Endometrial microvascular endothelial cells (primary cell): ENCODE results near the gene PHLDA3. TPM values are rescaled to one million over a fixed set of nuclear protein-coding genes. Genes with fewer than 3 reads are reported as not detected.

Experiments used
- in situ Hi-C: cut with HindIII; loops from 2 replicates; pipeline ENCODE4 v1.10.0; 2017; ENCODE audit warnings: low sequenced_read_pairs, low pct_unique_long_range_greater_than_20kb; ENCODE audit errors: inconsistent ontology term
- total RNA-seq: library from RNA; depleted of rRNA; stranded (reverse); fragments of >200 nt; gene quantifications from one replicate; pipeline ENCODE4 v1.2.3, GENCODE V29; 2015; ENCODE audit errors: inconsistent ontology term

Gene PHLDA3
- total RNA-seq, 1 donor from 2014 or later, result 56.8 TPM

GRCh38 chr1:201448990-201449389 is 20.0 kb downstream of the PHLDA3 start:
- in situ Hi-C loops, result no loop called here

DNA sequence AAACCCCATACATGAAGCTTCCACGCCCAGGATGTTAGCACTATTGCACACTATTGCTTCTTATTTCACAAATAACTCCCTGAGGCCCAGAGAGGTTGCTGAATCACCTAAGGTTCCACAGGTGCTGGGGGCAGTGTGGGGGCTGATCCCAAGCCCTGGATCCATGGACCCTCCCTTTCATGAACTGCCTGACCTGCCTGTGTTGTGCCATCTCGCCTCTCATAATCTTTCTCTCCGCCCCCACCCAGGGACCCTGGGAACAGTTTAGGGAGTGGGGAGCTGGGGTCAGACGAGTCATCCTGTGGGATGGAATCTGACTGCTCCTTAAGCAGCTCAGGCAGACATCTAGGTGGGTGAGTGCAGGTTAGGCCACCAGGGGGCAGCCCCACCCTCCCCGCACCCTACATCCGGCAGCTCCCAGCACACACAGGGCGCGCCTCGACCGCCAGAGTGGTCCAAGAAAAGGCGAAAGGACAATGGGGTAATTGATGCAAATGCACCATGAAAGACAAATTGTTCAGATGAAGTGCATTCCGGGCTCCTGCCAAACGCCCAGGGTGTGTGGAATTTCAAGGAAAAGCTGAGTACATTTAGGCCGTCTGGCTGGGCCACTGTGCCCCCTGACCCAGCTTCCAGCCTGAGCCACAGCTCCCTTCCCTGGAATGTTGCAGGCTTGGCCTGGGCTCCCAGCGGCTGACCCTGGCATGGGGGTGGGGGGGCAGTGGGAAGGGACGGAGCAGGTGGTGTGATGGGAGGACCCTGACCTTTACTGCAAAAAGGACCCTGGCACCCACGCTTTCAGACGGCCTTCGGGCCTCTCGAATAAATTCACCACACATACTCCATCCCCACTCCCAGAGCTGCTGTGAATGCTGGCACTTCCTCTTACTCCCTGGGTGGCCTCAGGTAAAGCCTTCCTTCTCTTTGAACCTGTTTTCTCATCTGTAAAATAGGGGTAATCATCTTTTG is 20.8 kb downstream of the PHLDA3 start:
- in situ Hi-C loops, result no loop called here

- in situ Hi-C loops, result no loop called here
Observed at GRCh38 chr1:201445310-201445709, 23.7 kb downstream of the PHLDA3 start.

GRCh38 chr1:201444792-201445191 is 24.2 kb downstream of the PHLDA3 start:
- in situ Hi-C loops, result no loop called here

DNA sequence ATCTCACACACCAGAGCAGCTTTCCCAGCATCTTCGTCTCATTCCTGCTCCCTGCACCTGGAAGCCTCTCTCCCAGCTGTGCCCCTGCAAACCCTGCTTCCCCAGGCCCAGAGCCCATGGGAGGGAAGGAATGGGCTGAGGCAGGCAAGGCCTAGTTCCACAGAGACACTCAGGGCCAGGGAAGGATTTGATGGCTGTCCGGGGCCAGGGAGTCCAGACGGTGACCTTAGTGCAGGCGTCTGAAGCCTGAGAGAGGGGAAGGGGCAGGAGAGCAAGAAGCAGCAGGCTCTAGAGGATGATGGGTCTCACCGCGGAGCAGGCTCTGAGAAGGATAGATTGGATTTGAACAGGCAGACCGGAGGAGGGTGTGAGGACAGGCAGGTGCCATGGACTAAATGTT is 25.2 kb downstream of the PHLDA3 start:
- in situ Hi-C loops, result no loop called here

DNA sequence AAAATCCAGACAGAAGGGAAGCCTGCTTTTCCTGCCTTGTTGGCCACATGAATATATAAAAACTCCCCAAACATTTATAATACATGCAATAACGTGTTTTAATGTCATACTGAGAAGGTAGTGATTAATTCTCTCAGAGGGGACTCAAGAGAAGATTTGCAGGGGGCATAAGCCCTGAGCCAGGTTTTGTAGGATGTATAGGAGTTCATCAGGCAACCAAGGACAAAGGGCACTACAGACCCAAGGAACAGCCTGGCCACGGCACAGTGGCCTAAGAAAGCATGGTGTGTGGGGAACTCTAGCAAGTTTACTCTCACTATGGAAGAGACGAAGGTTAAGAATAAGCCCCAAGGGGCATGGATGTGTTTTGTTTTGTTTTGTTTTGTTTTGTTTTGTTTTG is 32.0 kb downstream of the PHLDA3 start:
- in situ Hi-C loops, result no loop called here

GRCh38 chr1:201436393-201436792 is 32.6 kb downstream of the PHLDA3 start:
- in situ Hi-C loops, result no loop called here

DNA sequence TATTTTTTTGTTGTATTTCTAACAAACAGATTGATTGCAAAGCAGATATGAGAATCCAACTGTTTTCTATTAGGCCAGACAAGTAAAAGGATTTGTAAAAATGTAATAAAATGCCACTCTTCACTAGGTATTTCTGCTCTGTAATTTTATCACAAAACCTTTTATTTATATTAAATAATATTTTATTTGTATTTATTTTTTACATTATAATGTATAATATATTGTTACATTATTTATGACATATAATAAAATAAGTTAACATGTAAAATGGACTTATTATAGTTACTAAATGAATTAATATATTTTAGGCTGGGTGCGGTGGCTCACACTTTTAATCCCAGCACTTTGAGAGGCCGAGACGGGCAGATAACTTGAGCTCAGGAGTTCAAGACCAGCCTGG is 34.7 kb downstream of the PHLDA3 start:
- in situ Hi-C loops, result no loop called here

- in situ Hi-C loops, result no loop called here
Observed at GRCh38 chr1:201433609-201434008, 35.4 kb downstream of the PHLDA3 start.

GRCh38 chr1:201430776-201431175 is 38.2 kb downstream of the PHLDA3 start:
- in situ Hi-C loops, result no loop called here

DNA sequence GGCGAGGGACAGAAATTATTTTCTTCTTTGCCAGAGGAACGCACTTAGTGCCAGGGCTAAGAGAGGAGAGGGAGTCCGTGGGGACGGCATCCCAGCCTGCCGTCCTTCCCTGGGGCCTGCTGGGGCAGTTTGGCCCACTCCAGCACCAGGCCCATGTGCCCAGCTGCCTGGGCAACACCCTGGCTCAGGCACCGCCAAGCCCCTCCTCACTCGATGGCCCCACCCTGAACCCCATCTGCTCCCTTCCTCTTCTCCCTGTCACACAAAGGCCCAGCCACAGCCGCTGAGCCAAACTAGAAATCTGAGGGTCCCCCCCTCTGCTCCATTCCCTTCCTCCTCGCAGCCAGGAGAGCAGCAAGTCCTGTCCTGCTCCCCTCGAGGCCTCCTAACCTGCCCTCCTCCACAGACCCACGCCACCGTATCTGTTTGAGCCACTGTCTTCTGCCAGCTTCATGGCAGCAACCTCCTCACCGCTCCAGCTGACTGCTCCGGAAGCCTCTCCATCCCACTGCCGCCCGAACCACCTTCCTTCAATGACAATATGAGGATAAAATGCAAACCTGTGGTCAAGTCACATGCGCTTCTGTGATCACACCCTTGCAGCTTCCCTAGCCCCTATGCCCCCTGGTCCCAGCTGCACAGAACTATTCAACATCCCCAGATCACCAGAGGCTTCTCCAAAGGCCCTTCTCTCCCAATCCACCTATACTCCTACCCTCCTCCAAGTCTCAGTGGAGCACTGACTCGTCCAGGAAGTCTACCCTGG is 39.1 kb downstream of the PHLDA3 start:
- in situ Hi-C loops, result no loop called here

DNA sequence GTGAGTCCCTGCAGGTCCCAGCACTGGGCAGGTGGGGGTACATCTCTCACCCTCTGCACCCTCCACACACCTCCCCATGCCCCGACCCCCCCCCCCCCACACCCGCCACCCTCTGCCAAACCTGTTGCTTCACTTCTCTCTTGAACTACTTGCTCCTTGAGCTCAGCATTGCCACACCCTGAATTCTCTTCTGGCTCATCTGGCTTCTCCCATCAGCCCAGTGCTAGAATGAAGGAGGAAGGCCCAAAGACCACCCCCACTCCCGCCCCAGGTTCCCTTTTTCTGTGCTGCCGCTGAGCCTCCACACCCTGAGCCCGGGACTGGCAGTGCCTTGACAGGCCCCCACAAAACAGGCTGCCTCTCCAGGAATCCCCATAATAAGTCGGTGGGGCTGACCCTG is 41.0 kb downstream of the PHLDA3 start:
- in situ Hi-C loops, result no loop called here

GRCh38 chr1:201426479-201427310 is 42.3 kb downstream of the PHLDA3 start:
- in situ Hi-C loops, result no loop called here

DNA sequence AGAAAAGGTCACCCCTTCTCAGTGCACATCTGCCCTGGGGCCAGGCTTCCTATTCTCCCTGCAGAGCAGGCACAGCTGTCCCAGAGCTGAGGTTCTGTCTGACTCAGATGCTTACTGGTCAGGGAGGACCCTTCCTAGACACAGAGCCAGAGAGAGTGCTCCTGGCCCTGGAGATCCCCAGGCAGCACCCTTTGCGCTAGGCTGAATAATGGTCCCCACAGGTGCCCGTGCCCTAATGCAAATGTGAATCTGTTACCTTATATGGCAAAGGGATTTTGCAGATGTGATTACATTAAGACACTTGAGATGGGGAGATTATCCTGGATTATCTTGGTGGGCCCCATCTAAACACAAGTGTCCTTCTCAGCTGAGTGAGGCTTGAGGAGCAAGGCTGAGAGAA is 44.8 kb downstream of the PHLDA3 start:
- in situ Hi-C loops, result no loop called here

DNA sequence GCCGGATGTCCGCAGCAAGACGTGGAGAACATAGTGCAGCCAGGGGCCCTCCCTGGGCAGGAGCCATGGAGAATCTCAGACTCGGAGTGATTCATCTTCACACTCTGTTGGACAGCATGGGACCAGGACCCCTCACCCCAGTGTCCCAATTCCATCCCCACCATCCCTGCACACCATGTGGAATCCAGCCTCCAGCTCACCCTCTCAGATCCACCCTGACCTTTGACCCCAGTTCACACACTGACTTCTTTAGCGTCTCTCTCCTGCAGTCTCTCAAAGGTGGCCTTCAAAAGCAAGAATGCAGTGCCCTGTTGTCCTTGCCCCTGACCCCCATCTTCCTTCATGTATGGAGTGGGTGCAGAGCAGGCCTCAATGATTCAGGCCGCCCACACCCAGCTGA is 45.3 kb downstream of the PHLDA3 start:
- in situ Hi-C loops, result no loop called here

DNA sequence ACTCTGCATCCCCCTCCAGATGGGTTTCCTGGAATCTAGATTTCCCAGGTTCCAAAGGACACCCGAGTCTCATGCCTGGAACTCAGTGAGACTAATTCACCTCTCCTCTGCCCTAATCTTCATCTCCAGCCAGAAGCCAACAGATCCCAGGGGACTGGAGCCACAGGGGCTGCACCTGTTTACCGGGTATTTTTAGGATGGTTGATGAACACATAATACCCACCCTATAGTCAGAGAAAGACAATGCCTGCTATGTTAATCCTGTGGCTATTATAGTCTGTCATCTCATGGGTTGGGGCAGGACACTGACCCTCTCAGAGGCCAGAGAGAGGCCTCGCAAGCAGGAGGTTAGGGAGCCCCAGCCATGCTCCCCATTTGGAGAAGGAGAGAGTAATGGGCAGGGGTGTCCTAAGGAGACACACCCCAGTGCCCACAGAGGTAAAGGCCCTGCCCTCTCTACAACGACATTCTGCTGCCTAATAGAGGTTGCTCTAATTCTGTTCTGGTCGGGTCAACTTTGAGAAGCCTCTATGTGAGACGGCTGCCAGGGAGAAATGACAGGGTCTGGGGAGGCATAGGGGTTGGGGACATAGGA is 46.5 kb downstream of the PHLDA3 start:
- in situ Hi-C loops, result no loop called here

DNA sequence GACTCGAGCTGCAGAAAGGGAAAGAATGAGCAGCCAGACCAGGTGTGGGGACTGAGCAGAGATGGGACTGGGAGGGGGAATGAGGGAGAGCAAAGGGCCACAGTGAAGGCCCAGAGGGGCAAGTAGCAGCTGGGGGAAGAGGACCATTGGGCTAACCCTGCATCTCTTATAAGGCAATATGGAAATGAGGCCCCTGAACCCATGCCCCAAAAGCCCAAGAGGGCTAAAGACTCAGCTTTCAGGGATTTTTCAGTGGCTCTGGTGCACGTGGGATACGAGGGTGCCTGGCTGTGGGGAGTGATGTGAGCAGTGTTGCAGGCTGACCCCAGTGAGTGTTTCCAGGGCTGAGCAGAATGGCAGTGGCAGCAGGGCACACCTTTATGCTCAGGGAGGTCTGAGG is 47.0 kb downstream of the PHLDA3 start:
- in situ Hi-C loops, result no loop called here

DNA sequence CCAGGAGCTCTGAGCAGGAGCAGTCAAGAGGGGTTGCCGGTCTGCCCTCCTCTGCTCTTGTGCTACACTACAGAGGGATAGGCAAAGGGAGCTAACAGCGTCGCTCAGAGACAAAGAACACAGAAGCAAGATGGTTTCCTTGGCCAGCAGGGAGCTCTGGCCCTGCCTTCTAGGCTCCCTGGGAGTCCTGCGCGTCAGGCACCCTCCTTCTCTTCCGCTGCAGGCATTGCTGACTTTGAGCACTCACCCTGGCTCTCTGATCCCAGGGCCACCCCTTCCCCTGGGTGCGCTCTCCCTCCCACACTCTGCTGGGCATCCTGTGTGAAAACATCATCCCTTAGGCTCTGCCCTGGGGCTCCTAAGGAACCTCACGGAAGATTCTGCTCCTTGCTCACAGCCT is 47.9 kb downstream of the PHLDA3 start:
- in situ Hi-C loops, result no loop called here

DNA sequence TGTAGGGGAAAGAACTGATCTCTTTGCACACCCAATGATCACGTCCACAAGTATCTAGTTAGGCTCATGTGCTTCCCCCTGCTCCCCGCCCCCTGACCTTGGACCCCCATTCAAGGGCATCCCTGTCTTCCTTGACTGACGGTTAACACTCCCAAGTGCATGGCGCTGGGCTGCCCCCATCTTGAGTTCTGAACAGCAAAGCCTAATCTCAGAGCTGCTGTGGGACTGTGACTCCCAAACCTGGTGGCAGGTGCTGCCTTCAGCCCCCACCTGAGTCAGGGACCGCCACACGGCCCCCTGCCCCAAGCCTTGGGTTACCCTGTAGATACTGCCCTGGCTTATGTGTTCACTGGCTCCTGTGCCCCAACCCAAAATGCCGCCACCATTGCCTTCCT is 48.4 kb downstream of the PHLDA3 start:
- in situ Hi-C loops, result no loop called here
